Epithelial cell of prostate (primary cell): ENCODE measurements around the gene TPM1.

ENCODE experiments used
- DNase-seq: peaks from one replicate; pipeline ENCODE4 v3.0.0-alpha.2; 2011; ENCODE audit warnings: low read depth, low spot score
- H3K27ac ChIP-seq: fragments of 450-650 bp; 2 replicates; pipeline ENCODE4 v1.5.1; 2017; ENCODE audit warnings: mild to moderate bottlenecking

TPM1 gene

GRCh38 chr15:63070681-63071129 is 28.2 kb downstream of the TPM1 start:
- no peak overlapping the region for H3K27ac ChIP-seq
- no peak for DNase-seq

GRCh38 chr15:63071288-63071909 is 28.9 kb downstream of the TPM1 start:
- H3K27ac ChIP-seq = no peak overlapping the region
- no peak for DNase-seq

- no peak for DNase-seq
- H3K27ac ChIP-seq = no peak overlapping the region
These were observed 29.6 kb downstream of the TPM1 start for GRCh38 chr15:63072023-63072650.

GRCh38 chr15:63072809-63073277 is 30.3 kb downstream of the TPM1 start:
- DNase-seq = no peak
- no peak overlapping the region for H3K27ac ChIP-seq

- no peak for DNase-seq
These were observed 31.1 kb downstream of the TPM1 start for GRCh38 chr15:63073497-63074172.

GRCh38 chr15:63075015-63075983 is 32.8 kb downstream of the TPM1 start:
- DNase-seq = no peak
- H3K27ac ChIP-seq = no peak overlapping the region

More at GRCh38 chr15:63073497-63074172, 31.1 kb downstream of the TPM1 start:
- H3K27ac ChIP-seq = no peak overlapping the region

GRCh38 chr15:63075984-63076713 is 33.6 kb downstream of the TPM1 start:
- no peak for DNase-seq
- H3K27ac ChIP-seq = no peak overlapping the region

- no peak for DNase-seq
- H3K27ac ChIP-seq = no peak overlapping the region
These were observed 34.1 kb downstream of the TPM1 start for GRCh38 chr15:63076714-63077046.

- H3K27ac ChIP-seq = no peak overlapping the region
- DNase-seq = no peak
These were observed 35.4 kb downstream of the TPM1 start for GRCh38 chr15:63077952-63078351.

GRCh38 chr15:63079947-63080626 is 37.5 kb downstream of the TPM1 start:
- H3K27ac ChIP-seq = peak overlapping the region; percentile 47
- no peak for DNase-seq

GRCh38 chr15:63080634-63081250 is 38.2 kb downstream of the TPM1 start:
- no peak for DNase-seq
- H3K27ac ChIP-seq = peak overlapping the region; percentile 47

GRCh38 chr15:63082366-63082765 is 39.8 kb downstream of the TPM1 start:
- H3K27ac ChIP-seq = peak overlapping the region; percentile 80
- DNase-seq = no peak

GRCh38 chr15:63083044-63083443 is 40.5 kb downstream of the TPM1 start:
- peak overlapping the region; percentile 80 for H3K27ac ChIP-seq
- DNase-seq = no peak

- H3K27ac ChIP-seq = no peak overlapping the region
- DNase-seq = no peak
These were observed 41.0 kb downstream of the TPM1 start for GRCh38 chr15:63083541-63083940.

- no peak for DNase-seq
- no peak overlapping the region for H3K27ac ChIP-seq
These were observed 42.3 kb downstream of the TPM1 start for GRCh38 chr15:63084806-63085205.

- no peak overlapping the region for H3K27ac ChIP-seq
These were observed 42.7 kb downstream of the TPM1 start for GRCh38 chr15:63085289-63085688.

GRCh38 chr15:63086271-63086670 is 43.7 kb downstream of the TPM1 start:
- DNase-seq = no peak
- H3K27ac ChIP-seq = no peak overlapping the region

More at GRCh38 chr15:63085289-63085688, 42.7 kb downstream of the TPM1 start:
- DNase-seq = no peak

GRCh38 chr15:63086947-63087346 is 44.4 kb downstream of the TPM1 start:
- H3K27ac ChIP-seq = no peak overlapping the region
- DNase-seq = no peak
